Dermis blood vessel endothelial cell (primary cell): Measurements from ENCODE around the gene ALB. TPM values are rescaled to one million over a fixed set of nuclear protein-coding genes. Genes with fewer than 3 reads are reported as not detected.

ENCODE experiments used
- DNase-seq: peaks from one replicate; pipeline ENCODE4 v3.0.0; 2010
- total RNA-seq: library from RNA; depleted of rRNA; stranded (reverse); fragments of >200 nt; gene quantifications from 2 replicates; pipeline ENCODE4 v1.2.3, GENCODE V29; 2014

Gene ALB
- total RNA-seq, 1 donor from 2014 or later = not detected

- DNase-seq = no peak
Observed at GRCh38 chr4:73432169-73433000, 28.3 kb downstream of the ALB start.

- DNase-seq = no peak
Observed at GRCh38 chr4:73433140-73433539, 29.1 kb downstream of the ALB start.

- DNase-seq = peak; percentile 22
Observed at GRCh38 chr4:73434311-73434710, 30.2 kb downstream of the ALB start.

- no peak for DNase-seq
Observed at GRCh38 chr4:73435984-73436383, 31.9 kb downstream of the ALB start, which contains the start of gene AFP. AFP (plus strand) TSS chr4:73436221; CDS start chr4:73436263, 42 bp downstream.

- no peak for DNase-seq
Observed at GRCh38 chr4:73436674-73437557, 32.8 kb downstream of the ALB start.

GRCh38 chr4:73437558-73437956, 33.5 kb downstream of the ALB start:
- DNase-seq = no peak

GRCh38 chr4:73438048-73438447, 34.0 kb downstream of the ALB start:
- DNase-seq = no peak

- no peak for DNase-seq
Observed at GRCh38 chr4:73438582-73439215, 34.6 kb downstream of the ALB start.

- DNase-seq = no peak
Observed at GRCh38 chr4:73439445-73439844, 35.4 kb downstream of the ALB start.

GRCh38 chr4:73439991-73440390, 35.9 kb downstream of the ALB start:
- no peak for DNase-seq

GRCh38 chr4:73440653-73441052, 36.6 kb downstream of the ALB start:
- DNase-seq = no peak

GRCh38 chr4:73442275-73442674, 38.2 kb downstream of the ALB start:
- no peak for DNase-seq

- DNase-seq = no peak
Observed at GRCh38 chr4:73443224-73443623, 39.1 kb downstream of the ALB start.

GRCh38 chr4:73445383-73446335, 41.6 kb downstream of the ALB start:
- no peak for DNase-seq

- DNase-seq = peak; percentile 67
Observed at GRCh38 chr4:73446336-73446938, 42.4 kb downstream of the ALB start.

GRCh38 chr4:73447671-73448070, 43.6 kb downstream of the ALB start:
- no peak for DNase-seq

GRCh38 chr4:73448448-73449203, 44.5 kb downstream of the ALB start:
- DNase-seq = no peak

- DNase-seq = no peak
Observed at GRCh38 chr4:73450398-73451004, 46.4 kb downstream of the ALB start.

- DNase-seq = no peak
Observed at GRCh38 chr4:73451404-73451803, 47.3 kb downstream of the ALB start.
